ENCODE results near the gene TBCK.

The TBCK gene

GRCh38 chr4:106162278-106162677 is 153.7 kb downstream of the TBCK start:
- no peak for TF ChIP-seq REST (IDR thresholded peaks at IDR 0.05; ENCODE audit: low read depth)
- no peak for TF ChIP-seq USF1 (IDR thresholded peaks at IDR 0.05)
- no peak for TF ChIP-seq RAD21 (IDR thresholded peaks at IDR 0.05; ENCODE audit: low read depth)
- TF ChIP-seq TAF1 (IDR thresholded peaks at IDR 0.05; ENCODE audit: low read depth), result no peak
- TF ChIP-seq, protein P1, sequence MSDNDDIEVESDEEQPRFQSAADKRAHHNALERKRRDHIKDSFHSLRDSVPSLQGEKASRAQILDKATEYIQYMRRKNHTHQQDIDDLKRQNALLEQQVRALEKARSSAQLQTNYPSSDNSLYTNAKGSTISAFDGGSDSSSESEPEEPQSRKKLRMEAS (IDR thresholded peaks at IDR 0.05), result no peak
- TF ChIP-seq TCF12 (IDR thresholded peaks at IDR 0.05; ENCODE audit: low read depth), result no peak
- no peak for TF ChIP-seq CEBPB (IDR thresholded peaks at IDR 0.05)
- TF ChIP-seq YY1 (IDR thresholded peaks at IDR 0.05; ENCODE audit: low read depth), result no peak
- no peak for TF ChIP-seq EP300 (IDR thresholded peaks at IDR 0.05; ENCODE audit: borderline replicate concordance)
- TF ChIP-seq CREB1 (IDR thresholded peaks at IDR 0.05; ENCODE audit: low read depth), result no peak
- TF ChIP-seq NFIC (IDR thresholded peaks at IDR 0.05), result no peak
- TF ChIP-seq EGR1 (IDR thresholded peaks at IDR 0.05), result no peak
- TF ChIP-seq TEAD4 (IDR thresholded peaks at IDR 0.05), result no peak
- no peak for TF ChIP-seq ZBTB7A (IDR thresholded peaks at IDR 0.05; ENCODE audit: low read depth)
- TF ChIP-seq FOXM1 (IDR thresholded peaks at IDR 0.05; ENCODE audit: borderline replicate concordance, low read depth), result no peak

DNA sequence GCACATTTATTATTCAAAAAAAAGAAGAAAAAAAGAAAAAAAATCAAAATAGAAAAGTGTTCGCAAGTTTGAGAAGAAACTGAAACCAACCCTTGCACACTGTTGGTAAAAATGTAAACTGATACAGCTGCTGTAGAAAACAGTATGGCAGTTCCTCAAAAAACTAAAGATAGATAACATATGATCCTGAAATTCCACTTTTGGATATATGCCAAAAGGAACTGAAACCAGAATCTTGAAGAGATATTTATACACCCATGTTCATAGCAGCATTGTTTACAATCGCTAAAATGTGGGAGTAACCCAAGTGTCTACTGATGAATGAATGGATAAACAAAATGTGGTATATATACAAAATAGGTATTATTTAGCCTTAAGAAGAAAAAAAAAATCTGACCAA is 155.4 kb downstream of the TBCK start:
- TF ChIP-seq, protein P1 (IDR thresholded peaks at IDR 0.05), result no peak
- TF ChIP-seq ZBTB7A (IDR thresholded peaks at IDR 0.05; ENCODE audit: low read depth), result no peak
- no peak for TF ChIP-seq TAF1 (IDR thresholded peaks at IDR 0.05; ENCODE audit: low read depth)
- no peak for TF ChIP-seq TCF12 (IDR thresholded peaks at IDR 0.05; ENCODE audit: low read depth)
- TF ChIP-seq YY1 (IDR thresholded peaks at IDR 0.05; ENCODE audit: low read depth), result no peak
- no peak for TF ChIP-seq NFIC (IDR thresholded peaks at IDR 0.05)
- TF ChIP-seq USF1 (IDR thresholded peaks at IDR 0.05), result no peak
- no peak for TF ChIP-seq EP300 (IDR thresholded peaks at IDR 0.05; ENCODE audit: borderline replicate concordance)
- no peak for TF ChIP-seq TEAD4 (IDR thresholded peaks at IDR 0.05)

- TF ChIP-seq TCF12 (IDR thresholded peaks at IDR 0.05; ENCODE audit: low read depth) (no peak), ZBTB7A (IDR thresholded peaks at IDR 0.05; ENCODE audit: low read depth) (no peak), EP300 (IDR thresholded peaks at IDR 0.05; ENCODE audit: borderline replicate concordance) (no peak), REST (IDR thresholded peaks at IDR 0.05; ENCODE audit: low read depth) (no peak), YY1 (IDR thresholded peaks at IDR 0.05; ENCODE audit: low read depth) (no peak), EGR1 (IDR thresholded peaks at IDR 0.05) (no peak), CEBPB (IDR thresholded peaks at IDR 0.05) (no peak), TEAD4 (IDR thresholded peaks at IDR 0.05) (no peak), FOXM1 (IDR thresholded peaks at IDR 0.05; ENCODE audit: borderline replicate concordance, low read depth) (no peak), NFIC (IDR thresholded peaks at IDR 0.05) (no peak), CREB1 (IDR thresholded peaks at IDR 0.05; ENCODE audit: low read depth) (no peak), USF1 (IDR thresholded peaks at IDR 0.05) (no peak), TAF1 (IDR thresholded peaks at IDR 0.05; ENCODE audit: low read depth) (no peak), RAD21 (IDR thresholded peaks at IDR 0.05; ENCODE audit: low read depth) (no peak)
- TF ChIP-seq, protein P1 (IDR thresholded peaks at IDR 0.05), result no peak
These were observed 166.1 kb downstream of the TBCK start for GRCh38 chr4:106149911-106150310.

GRCh38 chr4:106149026-106149425 is 167.0 kb downstream of the TBCK start:
- TF ChIP-seq CEBPB (IDR thresholded peaks at IDR 0.05) (no peak), EP300 (IDR thresholded peaks at IDR 0.05; ENCODE audit: borderline replicate concordance) (no peak), CREB1 (IDR thresholded peaks at IDR 0.05; ENCODE audit: low read depth) (no peak), YY1 (IDR thresholded peaks at IDR 0.05; ENCODE audit: low read depth) (no peak), FOXM1 (IDR thresholded peaks at IDR 0.05; ENCODE audit: borderline replicate concordance, low read depth) (no peak), REST (IDR thresholded peaks at IDR 0.05; ENCODE audit: low read depth) (no peak), ZBTB7A (IDR thresholded peaks at IDR 0.05; ENCODE audit: low read depth) (no peak), NFIC (IDR thresholded peaks at IDR 0.05) (no peak), TAF1 (IDR thresholded peaks at IDR 0.05; ENCODE audit: low read depth) (no peak), RAD21 (IDR thresholded peaks at IDR 0.05; ENCODE audit: low read depth) (no peak), EGR1 (IDR thresholded peaks at IDR 0.05) (no peak), TCF12 (IDR thresholded peaks at IDR 0.05; ENCODE audit: low read depth) (no peak), USF1 (IDR thresholded peaks at IDR 0.05) (no peak), TEAD4 (IDR thresholded peaks at IDR 0.05) (no peak)
- TF ChIP-seq, protein P1 (IDR thresholded peaks at IDR 0.05), result no peak

Measured in Ishikawa (cell line).